GM18519 (cell line): Measurements from ENCODE around the gene FMN2.
A peak's percentile ranks its signal among the peaks of the same experiment; 100 is the strongest.

Source experiments
- ATAC-seq: cut with Tn5 transposase; IDR thresholded peaks from one replicate; pipeline ENCODE4 v1.9.1; 2021; ENCODE audit warnings: mild to moderate bottlenecking, moderate library complexity; ENCODE audit not compliant: unreplicated experiment, low FRiP score

The FMN2 gene

GRCh38 chr1:240091614-240092300, at the start of gene FMN2:
FMN2 (plus strand) TSS chr1:240091883; CDS start chr1:240092110, 227 bp downstream.
- peak; percentile 42 for ATAC-seq

GRCh38 chr1:240044620-240045019, 47.1 kb upstream of the FMN2 start:
- ATAC-seq: no peak

GRCh38 chr1:240046000-240046399, 45.7 kb upstream of the FMN2 start:
- ATAC-seq: no peak

GRCh38 chr1:240054109-240054701, 37.5 kb upstream of the FMN2 start:
- no peak for ATAC-seq

GRCh38 chr1:240055936-240056335, 35.7 kb upstream of the FMN2 start:
- ATAC-seq: no peak

- ATAC-seq: no peak
Observed at GRCh38 chr1:240056350-240056749, 35.3 kb upstream of the FMN2 start.

GRCh38 chr1:240058049-240058448, 33.6 kb upstream of the FMN2 start:
- ATAC-seq: no peak

- ATAC-seq: no peak
Observed at GRCh38 chr1:240068961-240069360, 22.7 kb upstream of the FMN2 start.

- ATAC-seq: no peak
Observed at GRCh38 chr1:240070188-240070587, 21.5 kb upstream of the FMN2 start.

- no peak for ATAC-seq
Observed at GRCh38 chr1:240073097-240073496, 18.6 kb upstream of the FMN2 start.

GRCh38 chr1:240074422-240074821, 17.3 kb upstream of the FMN2 start:
- no peak for ATAC-seq

GRCh38 chr1:240074908-240075307, 16.8 kb upstream of the FMN2 start:
- no peak for ATAC-seq

- ATAC-seq: no peak
Observed at GRCh38 chr1:240084337-240084736, 7.3 kb upstream of the FMN2 start.

- ATAC-seq: no peak
Observed at GRCh38 chr1:240084749-240085148, 6.9 kb upstream of the FMN2 start.

GRCh38 chr1:240086726-240087125, 5.0 kb upstream of the FMN2 start:
- no peak for ATAC-seq

GRCh38 chr1:240090014-240090413, 1.7 kb upstream of the FMN2 start:
- ATAC-seq: no peak

GRCh38 chr1:240090957-240091600, 604 bp upstream of the FMN2 start:
- no peak for ATAC-seq

GRCh38 chr1:240092301-240093119, 827 bp downstream of the FMN2 start:
- ATAC-seq: no peak

GRCh38 chr1:240093120-240093961, 1.7 kb downstream of the FMN2 start:
- no peak for ATAC-seq

- no peak for ATAC-seq
Observed at GRCh38 chr1:240094041-240094722, 2.5 kb downstream of the FMN2 start.
